Measurements from ENCODE around the gene FOXN3.

FOXN3 gene

GRCh38 chr14:89379891-89380820 is 36.9 kb downstream of the FOXN3 start:
- DNase-seq, result no peak

GRCh38 chr14:89379006-89379405 is 38.0 kb downstream of the FOXN3 start:
- no peak for DNase-seq

- no peak for DNase-seq
Observed at GRCh38 chr14:89378119-89378518, 38.9 kb downstream of the FOXN3 start.

DNA sequence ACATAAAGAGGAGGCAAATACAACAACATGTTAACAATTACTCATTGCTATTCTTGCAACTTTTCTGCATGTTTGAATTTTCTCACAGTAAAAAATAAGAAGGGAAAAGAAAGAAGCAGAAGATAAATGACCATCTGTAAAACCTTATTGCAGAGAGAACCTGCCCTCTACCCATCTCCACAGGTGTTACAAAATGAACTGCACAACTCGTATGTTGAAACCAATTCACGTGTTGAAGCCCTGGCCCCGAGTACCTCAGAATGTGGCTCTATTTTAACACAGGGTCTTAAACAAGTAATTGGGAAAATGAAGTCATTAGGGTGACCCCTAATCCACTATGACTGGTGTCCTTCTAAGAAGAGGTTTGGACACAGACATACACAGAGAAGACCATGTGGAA is 39.5 kb downstream of the FOXN3 start:
- no peak for DNase-seq

GRCh38 chr14:89374908-89375307 is 42.1 kb downstream of the FOXN3 start:
- DNase-seq, result no peak

- no peak for DNase-seq
Observed at GRCh38 chr14:89373185-89373584, 43.8 kb downstream of the FOXN3 start.

GRCh38 chr14:89372512-89372883 is 44.5 kb downstream of the FOXN3 start:
- no peak for DNase-seq

- no peak for DNase-seq
Observed at GRCh38 chr14:89371585-89372511, 45.2 kb downstream of the FOXN3 start.

DNA sequence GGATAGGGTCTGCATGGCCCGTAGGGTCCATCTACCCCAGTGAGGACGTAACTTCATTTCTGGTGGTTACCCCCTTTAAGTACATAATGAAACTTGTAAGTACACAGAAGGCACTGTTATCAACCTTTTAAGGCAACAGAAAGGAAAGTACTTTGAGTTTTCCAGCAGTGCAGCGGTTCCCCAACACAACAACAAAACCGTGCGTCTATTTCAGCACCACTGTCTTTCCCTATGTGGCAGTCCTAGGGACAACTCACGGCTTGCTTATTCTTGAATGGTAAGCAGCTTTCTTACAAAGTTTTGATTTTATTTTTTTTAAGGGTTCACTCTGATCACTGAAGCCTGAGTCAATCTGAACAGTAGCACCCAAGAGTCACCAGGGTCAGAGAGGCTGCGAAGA is 46.3 kb downstream of the FOXN3 start:
- no peak for DNase-seq

- no peak for DNase-seq
Observed at GRCh38 chr14:89370381-89370780, 46.7 kb downstream of the FOXN3 start.

DNA sequence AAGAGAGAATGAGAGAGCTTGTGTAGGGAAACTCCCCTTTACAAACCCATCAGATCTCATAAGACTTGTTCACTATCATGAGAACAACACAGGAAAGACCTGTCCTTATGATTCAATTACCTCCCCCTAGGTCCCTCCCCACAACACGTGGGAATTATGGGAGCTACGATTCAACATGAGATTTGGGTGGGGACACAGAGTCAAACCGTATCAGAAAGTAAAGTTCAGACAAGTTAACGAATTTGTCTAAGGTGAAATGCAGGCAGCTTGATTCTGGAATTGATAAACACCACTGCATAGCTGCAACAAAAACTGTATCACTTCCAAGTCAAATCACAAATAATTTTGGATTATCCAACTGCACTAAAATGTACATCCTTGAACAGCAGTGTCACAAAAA is 47.4 kb downstream of the FOXN3 start:
- DNase-seq, result no peak

- DNase-seq, result no peak
Observed at GRCh38 chr14:89368490-89369477, 48.2 kb downstream of the FOXN3 start.

GRCh38 chr14:89367779-89368120 is 49.3 kb downstream of the FOXN3 start:
- no peak for DNase-seq

- no peak for DNase-seq
Observed at GRCh38 chr14:89366864-89367778, 49.9 kb downstream of the FOXN3 start.

GRCh38 chr14:89365061-89365801 is 51.8 kb downstream of the FOXN3 start:
- DNase-seq, result no peak

- no peak for DNase-seq
Observed at GRCh38 chr14:89364316-89364715, 52.7 kb downstream of the FOXN3 start.

DNA sequence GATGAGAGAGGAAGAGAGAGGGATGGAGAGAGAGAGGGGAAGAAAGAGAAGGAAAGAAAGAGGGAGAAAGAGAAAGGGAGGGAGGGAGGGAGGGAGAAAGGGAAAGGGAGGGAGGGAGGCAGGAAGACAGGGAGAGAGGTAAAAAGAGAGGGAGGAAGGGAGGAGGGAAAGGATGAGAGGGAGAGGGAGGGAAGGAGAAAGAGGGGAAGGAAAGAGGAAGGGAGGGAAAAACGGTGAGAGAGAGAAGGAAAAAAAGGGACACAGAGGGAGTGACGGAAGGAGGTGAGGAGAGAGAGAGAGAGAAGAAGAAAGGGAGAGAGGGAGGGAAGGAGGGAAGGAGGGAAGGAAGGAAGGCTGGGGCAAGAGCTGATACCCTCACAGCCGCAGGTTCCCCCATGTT is 56.8 kb downstream of the FOXN3 start:
- DNase-seq, result no peak

DNA sequence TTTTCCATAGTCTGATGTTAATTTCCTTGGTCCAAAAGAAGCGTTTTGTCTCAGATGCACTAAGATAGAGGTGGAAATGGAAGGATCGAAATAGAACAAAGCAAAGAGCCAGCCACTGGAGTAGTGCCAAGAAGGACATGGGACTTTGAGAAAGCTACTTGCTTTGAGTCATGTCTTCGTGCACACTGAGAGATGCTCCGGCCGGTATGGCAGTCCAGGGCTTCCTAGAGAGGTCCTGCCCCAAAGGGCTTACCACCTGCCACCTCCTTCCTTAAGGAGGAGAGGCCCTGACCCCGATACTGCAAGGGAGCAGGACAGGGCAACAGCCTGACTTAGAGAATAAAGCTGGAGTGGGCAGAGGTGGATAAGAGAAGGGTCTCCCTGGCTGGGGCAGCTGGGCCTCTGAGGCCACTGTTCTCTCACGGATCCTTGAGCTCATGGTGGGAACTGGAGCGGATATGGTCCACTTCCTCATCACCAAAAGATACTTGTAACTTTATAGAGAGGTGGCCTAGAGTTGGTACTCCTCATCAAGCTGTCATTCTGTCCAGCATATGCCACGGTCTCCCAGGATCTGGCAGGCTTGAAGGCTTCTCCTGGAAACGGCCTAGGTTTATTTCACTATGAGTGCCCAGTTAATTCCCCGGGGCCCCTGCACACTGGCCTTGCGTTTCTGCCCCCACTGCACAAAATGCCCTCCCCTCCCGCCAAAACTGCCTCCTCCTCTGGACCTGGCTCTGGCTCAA is 57.4 kb downstream of the FOXN3 start:
- no peak for DNase-seq

DNA sequence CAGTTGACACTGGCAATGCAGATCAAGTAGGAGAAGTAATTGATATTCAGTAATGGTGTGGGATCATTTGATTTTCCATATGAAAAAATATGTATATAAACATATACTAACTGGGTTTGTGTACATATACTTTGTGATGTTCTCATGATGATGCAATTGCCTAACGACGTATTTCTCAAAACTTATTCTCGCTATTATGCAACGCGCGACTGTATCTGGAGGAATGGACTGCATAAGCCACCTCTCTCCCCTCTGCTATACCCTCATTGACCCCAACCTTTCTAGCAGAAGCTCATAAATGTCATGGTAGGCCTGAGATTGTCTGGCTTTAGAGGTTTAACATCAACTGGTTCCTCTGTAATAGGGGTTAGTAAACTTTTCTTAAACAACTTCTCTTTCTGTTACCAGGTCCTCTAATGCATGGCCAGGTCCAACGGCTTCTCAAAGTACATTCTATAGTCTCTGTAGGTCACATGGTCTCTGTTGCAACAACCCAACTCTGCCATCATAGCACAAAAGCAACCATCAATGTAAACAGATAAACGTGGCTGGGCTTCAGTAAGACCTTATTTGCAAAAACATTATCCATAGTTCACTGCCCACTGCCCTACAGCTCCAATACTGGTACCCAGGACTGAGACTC is 59.3 kb downstream of the FOXN3 start:
- DNase-seq, result no peak

- DNase-seq, result no peak
Observed at GRCh38 chr14:89356927-89357326, 60.1 kb downstream of the FOXN3 start.
